HepG2 (cell line): ENCODE measurements around the gene TTPAL. TPM values are rescaled to one million over a fixed set of nuclear protein-coding genes. Genes with fewer than 3 reads are reported as not detected.

Experiments used
- CAMTA2 ChIP-seq: sonication (generic); formaldehyde crosslinking; IDR thresholded peaks from 2 replicates; pipeline ENCODE4 v1.4.0; 2020; ENCODE audit warnings: mild to moderate bottlenecking, missing genetic modification reagents, borderline replicate concordance
- CC2D1A ChIP-seq: sonication (generic); formaldehyde crosslinking; IDR thresholded peaks from 2 replicates; pipeline ENCODE4 v1.8.1; 2023; ENCODE audit warnings: mild to moderate bottlenecking, missing genetic modification reagents
- HNRNPLL ChIP-seq: fragments of 200-400 bp; formaldehyde crosslinking; IDR thresholded peaks from 2 replicates; pipeline ENCODE4 v1.6.1; 2017; ENCODE audit warnings: mild to moderate bottlenecking, low read depth, low read length; ENCODE audit not compliant: poor library complexity, severe bottlenecking
- IKZF4 ChIP-seq: sonication (generic); formaldehyde crosslinking; IDR thresholded peaks from 2 replicates; pipeline ENCODE4 v1.5.1; 2020; ENCODE audit warnings: borderline replicate concordance, mild to moderate bottlenecking, low read depth, missing genetic modification reagents; ENCODE audit errors: not compliant biosample characterization
- KDM5B ChIP-seq: sonication (generic); formaldehyde crosslinking; IDR thresholded peaks from 2 replicates; pipeline ENCODE4 v1.4.0; 2020; ENCODE audit warnings: missing genetic modification reagents, mild to moderate bottlenecking, borderline replicate concordance
- MAZ ChIP-seq, 2 experiments: sonication (generic) in 1 of 2; formaldehyde crosslinking in 1 of 2; IDR thresholded peaks; 2 replicates each; pipeline versions ENCODE4 v1.5.0 to v1.6.1; 2012 to 2020; ENCODE audit warnings: low read depth in 2 of 2, mild to moderate bottlenecking in 2 of 2, borderline replicate concordance in 1 of 2, improper control_type of control experiment in 1 of 2, low read length in 1 of 2, missing genetic modification reagents in 1 of 2, moderate library complexity in 1 of 2
- MBD4 ChIP-seq: IDR thresholded peaks from 2 replicates; pipeline ENCODE4 v1.6.1; 2012; ENCODE audit warnings: low read length, inconsistent platforms, borderline replicate concordance
- ONECUT2 ChIP-seq: sonication (generic); formaldehyde crosslinking; IDR thresholded peaks from 2 replicates; pipeline ENCODE4 v1.4.0; 2020; ENCODE audit warnings: missing genetic modification reagents
- SAP130 ChIP-seq: IDR thresholded peaks from 2 replicates; pipeline ENCODE4 v1.6.1; 2016; ENCODE audit warnings: low read depth
- SP140L ChIP-seq: sonication (generic); formaldehyde crosslinking; IDR thresholded peaks from 2 replicates; pipeline ENCODE4 v1.4.0; 2020; ENCODE audit warnings: missing genetic modification reagents, borderline replicate concordance
- SUZ12 ChIP-seq: fragments of 150-350 bp; IDR thresholded peaks from 2 replicates; pipeline ENCODE4 v1.6.1; 2014; ENCODE audit warnings: low read depth, low read length
- TAF1 ChIP-seq: sonication (generic); formaldehyde crosslinking; IDR thresholded peaks from 2 replicates; pipeline ENCODE4 v1.4.0; 2020; ENCODE audit warnings: missing genetic modification reagents
- TCF7 ChIP-seq: sonication (generic); IDR thresholded peaks from 2 replicates; pipeline ENCODE4 v1.6.1; 2016; ENCODE audit warnings: antibody characterized with exemption, low read depth
- ZBTB33 ChIP-seq: sonication (generic); formaldehyde crosslinking; IDR thresholded peaks from 2 replicates; pipeline ENCODE4 v1.4.0; 2020; ENCODE audit warnings: missing genetic modification reagents
- ZFX ChIP-seq: sonication (generic); formaldehyde crosslinking; IDR thresholded peaks from 2 replicates; pipeline ENCODE4 v1.4.0; 2020; ENCODE audit warnings: mild to moderate bottlenecking, low read depth, missing genetic modification reagents, moderate library complexity
- ZKSCAN5 ChIP-seq: sonication (generic); formaldehyde crosslinking; IDR thresholded peaks from 2 replicates; pipeline ENCODE4 v1.5.1; 2020; ENCODE audit warnings: mild to moderate bottlenecking, missing genetic modification reagents
- ZMAT5 ChIP-seq: sonication (generic); formaldehyde crosslinking; IDR thresholded peaks from 2 replicates; pipeline ENCODE4 v1.5.0; 2020; ENCODE audit warnings: mild to moderate bottlenecking, low read depth, missing genetic modification reagents, borderline replicate concordance
- ZMYM4 ChIP-seq: sonication (generic); formaldehyde crosslinking; IDR thresholded peaks from 2 replicates; pipeline ENCODE4 v1.8.1; 2023; ENCODE audit warnings: mild to moderate bottlenecking, missing genetic modification reagents
- ZNF260 ChIP-seq: sonication (generic); formaldehyde crosslinking; IDR thresholded peaks from 2 replicates; pipeline ENCODE4 v1.4.0; 2020; ENCODE audit warnings: missing genetic modification reagents, low read depth, mild to moderate bottlenecking, borderline replicate concordance
- ZNF264 ChIP-seq: sonication (generic); formaldehyde crosslinking; IDR thresholded peaks from 2 replicates; pipeline ENCODE4 v1.4.0; 2020; ENCODE audit warnings: missing genetic modification reagents
- ZNF276 ChIP-seq: sonication (generic); formaldehyde crosslinking; IDR thresholded peaks from 2 replicates; pipeline ENCODE4 v1.4.0; 2020; ENCODE audit warnings: mild to moderate bottlenecking, low read depth, missing genetic modification reagents
- ZNF317 ChIP-seq: sonication (generic); formaldehyde crosslinking; IDR thresholded peaks from 2 replicates; pipeline ENCODE4 v1.5.0; 2020; ENCODE audit warnings: mild to moderate bottlenecking, missing genetic modification reagents
- ZNF343 ChIP-seq: sonication (generic); formaldehyde crosslinking; IDR thresholded peaks from 2 replicates; pipeline ENCODE4 v1.4.0; 2020; ENCODE audit warnings: mild to moderate bottlenecking, missing genetic modification reagents
- ZNF557 ChIP-seq: sonication (generic); formaldehyde crosslinking; IDR thresholded peaks from 2 replicates; pipeline ENCODE4 v1.4.0; 2020; ENCODE audit warnings: missing genetic modification reagents
- ZNF761 ChIP-seq: sonication (generic); formaldehyde crosslinking; conservative IDR thresholded peaks from 2 replicates; pipeline ENCODE4 v1.4.0; 2020; ENCODE audit warnings: mild to moderate bottlenecking, missing genetic modification reagents
- ZNF850 ChIP-seq: sonication (generic); formaldehyde crosslinking; conservative IDR thresholded peaks from 2 replicates; pipeline ENCODE4 v1.9.0; 2021; ENCODE audit warnings: mild to moderate bottlenecking, missing genetic modification reagents
- polyA plus RNA-seq, 8 experiments: library from polyadenylated mRNA; depleted of rRNA in 3 of 8; stranded (reverse) in 7 of 8; unstranded in 1 of 8; fragments of >200 nt; fragmentation: Illumina TruSeq in 4 of 8; extraction: Trizol in 4 of 8; gene quantifications; 2 replicates each; pipeline versions ENCODE4 v1.2.1 to v1.2.3, GENCODE V29; 2011 to 2016; ENCODE audit warnings: low read depth in 4 of 8, missing spikeins in 1 of 8, mixed read lengths in 1 of 8; ENCODE audit not compliant: insufficient read depth in 1 of 8
- total RNA-seq, 5 experiments: library from RNA; depleted of rRNA; stranded (reverse); fragments of >200 nt; fragmentation: Illumina TruSeq; extraction: Trizol; gene quantifications; 2 replicates each; pipeline ENCODE4 v1.2.3, GENCODE V29; 2016; ENCODE audit warnings: low read depth in 1 of 5

TTPAL gene
- total and polyA plus RNA-seq, 2 of the 13 experiments (the other 11 are each of a cell fraction or from before 2014, with no cell fraction given) = 4.3 to 18.8 TPM

GRCh38 chr20:44450903-44451450 lies 24.7 kb upstream of the TTPAL start (continued):
- no peak for TF ChIP-seq ZNF557 (CRISPR knock-in tag)
- TF ChIP-seq KDM5B = peak; percentile 61; the same call in 1 of the 2 replicates
- TF ChIP-seq ZBTB33 (CRISPR knock-in tag) = no peak
- peak; percentile 41; the same call in 1 of the 2 replicates for TF ChIP-seq ZMYM4 (CRISPR knock-in tag)
- TF ChIP-seq ZNF850 (CRISPR knock-in tag) = no peak
- peak; percentile 9; the same call in 1 of the 2 replicates for TF ChIP-seq SAP130 (CRISPR knock-in tag)
- TF ChIP-seq CC2D1A (CRISPR knock-in tag) = no peak
- TF ChIP-seq ONECUT2 (CRISPR knock-in tag) = no peak
- TF ChIP-seq TAF1 (CRISPR knock-in tag) = no peak
- TF ChIP-seq ZNF260 (CRISPR knock-in tag) = no peak
- no peak for TF ChIP-seq ZNF264 (CRISPR knock-in tag)
- no peak for TF ChIP-seq ZNF761
- TF ChIP-seq ZNF317 (CRISPR knock-in tag) = peak; percentile 77; the same call in 1 of the 2 replicates
- peak; percentile 82 for TF ChIP-seq ZNF276 (CRISPR knock-in tag)
- TF ChIP-seq HNRNPLL = no peak
- no peak for TF ChIP-seq SP140L (CRISPR knock-in tag)
- no peak for TF ChIP-seq SUZ12
- TF ChIP-seq ZFX (CRISPR knock-in tag) = no peak
- no peak for TF ChIP-seq IKZF4 (CRISPR knock-in tag)
- no peak for TF ChIP-seq MBD4
- TF ChIP-seq ZMAT5 (CRISPR knock-in tag) = no peak
- no peak for TF ChIP-seq CAMTA2 (CRISPR knock-in tag)
- TF ChIP-seq MAZ (IDR thresholded peaks at IDR 0.05; ENCODE audit: borderline replicate concordance, low read depth, low read length) = peak; percentile 19; the same call in 1 of the 2 replicates
- no peak for TF ChIP-seq MAZ (CRISPR knock-in tag; IDR thresholded peaks at IDR 0.05; ENCODE audit: low read depth)
- TF ChIP-seq TCF7 = no peak
- 0 out of 2 replicates have a peak, but pooled peaks have one; percentile 40 for TF ChIP-seq ZNF343 (CRISPR knock-in tag)
- 0 out of 2 replicates have a peak, but pooled peaks have one; percentile 16 for TF ChIP-seq ZKSCAN5 (CRISPR knock-in tag)
